CD14-positive monocyte (primary cell): Measurements from ENCODE around the gene LRRC73. TPM values are rescaled to one million over a fixed set of nuclear protein-coding genes. Genes with fewer than 3 reads are reported as not detected.

Experiments
- DNase-seq, 3 donors: peaks; one replicate each; pipeline ENCODE4 v3.0.0-alpha.2; 2011 to 2022
- H2AFZ ChIP-seq: 2 replicates; pipeline ENCODE4 v1.6.0; 2012; ENCODE audit warnings: mild to moderate bottlenecking, low read depth, low read length, inconsistent platforms; ENCODE audit not compliant: insufficient read depth, poor library complexity, severe bottlenecking
- H3K27ac ChIP-seq, 2 donors: 1 replicate in 1 of 2; 2 replicates in 1 of 2; pipeline ENCODE4 v1.5.1; 2012 to 2013; ENCODE audit warnings: low read length in 2 of 2, control low read depth in 1 of 2, inconsistent platforms in 1 of 2, low read depth in 1 of 2, mild to moderate bottlenecking in 1 of 2
- H3K27me3 ChIP-seq, 2 donors: one replicate each; pipeline versions ENCODE4 v1.6.0 to v1.6.1; 2011 to 2013; ENCODE audit warnings: low read length in 2 of 2; ENCODE audit not compliant: control insufficient read depth in 2 of 2, insufficient read depth in 2 of 2
- H3K36me3 ChIP-seq, 2 donors: replicated peaks in 1 of 2; 1 replicate in 1 of 2; 2 replicates in 1 of 2; pipeline versions ENCODE4 v1.5.1 to v1.6.1; 2012 to 2013; ENCODE audit warnings: low read length in 2 of 2, control low read depth in 1 of 2, inconsistent platforms in 1 of 2, mild to moderate bottlenecking in 1 of 2; ENCODE audit not compliant: insufficient read depth in 2 of 2, control insufficient read depth in 1 of 2
- H3K4me1 ChIP-seq, 2 donors: 1 replicate in 1 of 2; 2 replicates in 1 of 2; pipeline versions ENCODE4 v1.5.1 to v1.6.1; 2012 to 2013; ENCODE audit warnings: low read length in 2 of 2, control low read depth in 1 of 2, inconsistent platforms in 1 of 2, mild to moderate bottlenecking in 1 of 2, moderate library complexity in 1 of 2; ENCODE audit not compliant: insufficient read depth in 2 of 2, control insufficient read depth in 1 of 2
- H3K4me2 ChIP-seq: replicated peaks from 2 replicates; pipeline ENCODE3; 2012; ENCODE audit warnings: low read length, moderate library complexity, mild to moderate bottlenecking; ENCODE audit not compliant: poor library complexity, severe bottlenecking; ENCODE audit errors: extremely low read depth
- H3K4me3 ChIP-seq, 3 experiments: fragments of 200-600 bp in 1 of 3; sonication (generic) in 1 of 3; replicated peaks in 1 of 3; 1 replicate in 2 of 3; 2 replicates in 1 of 3; pipeline ENCODE4 v1.5.1; 2011 to 2013; ENCODE audit warnings: low read length in 3 of 3, mild to moderate bottlenecking in 3 of 3, control low read depth in 2 of 3, low read depth in 2 of 3, inconsistent platforms in 1 of 3, moderate library complexity in 1 of 3
- H3K79me2 ChIP-seq: 2 replicates; pipeline ENCODE4 v1.6.0; 2012; ENCODE audit warnings: mild to moderate bottlenecking, control low read depth, inconsistent platforms, low read length, moderate library complexity; ENCODE audit not compliant: insufficient read depth
- H3K9ac ChIP-seq: 2 replicates; pipeline ENCODE4 v1.6.0; 2017; ENCODE audit warnings: low read length, mild to moderate bottlenecking; ENCODE audit not compliant: insufficient read depth, poor library complexity, severe bottlenecking
- H3K9me3 ChIP-seq, 2 donors: replicated peaks in 1 of 2; 1 replicate in 1 of 2; 2 replicates in 1 of 2; pipeline versions ENCODE4 v1.5.1 to v1.6.1; 2012 to 2013; ENCODE audit warnings: low read length in 2 of 2, control low read depth in 1 of 2; ENCODE audit not compliant: control insufficient read depth in 1 of 2, insufficient read depth in 1 of 2
- H4K20me1 ChIP-seq: 2 replicates; pipeline ENCODE4 v1.6.0; 2012; ENCODE audit warnings: mild to moderate bottlenecking, low read length, control low read depth, moderate library complexity; ENCODE audit not compliant: insufficient read depth
- H3K27ac Mint-ChIP-seq, 7 donors: one replicate each; pipeline ENCODE4 v1.8.0; 2020; ENCODE audit warnings: mild to moderate bottlenecking in 7 of 7, mixed read lengths in 7 of 7, moderate library complexity in 6 of 7, inconsistent platforms in 2 of 7
- H3K27me3 Mint-ChIP-seq, 3 donors: one replicate each; pipeline ENCODE4 v1.8.0; 2021 to 2022; ENCODE audit warnings: low read depth in 3 of 3, mild to moderate bottlenecking in 3 of 3, mixed read lengths in 3 of 3, moderate library complexity in 3 of 3, inconsistent platforms in 1 of 3
- H3K36me3 Mint-ChIP-seq, 2 donors: one replicate each; pipeline ENCODE4 v1.8.0; 2020; ENCODE audit warnings: mixed read lengths in 2 of 2, inconsistent platforms in 1 of 2, mild to moderate bottlenecking in 1 of 2
- H3K4me1 Mint-ChIP-seq: one replicate; pipeline ENCODE4 v1.8.0; 2020; ENCODE audit warnings: mild to moderate bottlenecking, mixed read lengths
- H3K4me3 Mint-ChIP-seq, 2 donors: one replicate each; pipeline ENCODE4 v1.8.0; 2020; ENCODE audit warnings: mild to moderate bottlenecking in 2 of 2, mixed read lengths in 2 of 2, moderate library complexity in 1 of 2
- H3K9me3 Mint-ChIP-seq, 7 donors: one replicate each; pipeline ENCODE4 v1.8.0; 2020 to 2022; ENCODE audit warnings: mixed read lengths in 7 of 7, mild to moderate bottlenecking in 6 of 7, moderate library complexity in 6 of 7, inconsistent platforms in 2 of 7
- WGBS: methylation state at CpG from one replicate; pipeline ENCODE4 v1.1.5; 2013; ENCODE audit warnings: missing lambda C conversion rate; ENCODE audit not compliant: insufficient coverage; 5-methylcytosine and 5-hydroxymethylcytosine counted together
- intact Hi-C, 2 donors: fragments of 100-400 bp; cut with micrococcal nuclease; formaldehyde crosslinking; loops; one replicate each; pipeline versions ENCODE4 v1.15.0 to v1.15.1; 2023
- polyA plus RNA-seq, 3 donors: library from polyadenylated mRNA; depleted of rRNA in 1 of 3; unstranded in 2 of 3; stranded (reverse) in 1 of 3; fragments of 300-500 nt in 2 of 3; fragments of >200 nt in 1 of 3; fragmentation: Illumina TruSeq in 2 of 3; gene quantifications; 1 replicate in 2 of 3; 2 replicates in 1 of 3; pipeline ENCODE4 v1.2.3, GENCODE V29; 2012 to 2021
- TF ChIP-seq, protein P1 (sequence below): fragments of 200-600 bp; IDR thresholded peaks from one replicate; pipeline ENCODE4 v1.8.0; 2022; ENCODE audit warnings: antibody characterized with exemption, mild to moderate bottlenecking

LRRC73 gene
- polyA plus RNA-seq, 3 donors, result not detected

DNA sequence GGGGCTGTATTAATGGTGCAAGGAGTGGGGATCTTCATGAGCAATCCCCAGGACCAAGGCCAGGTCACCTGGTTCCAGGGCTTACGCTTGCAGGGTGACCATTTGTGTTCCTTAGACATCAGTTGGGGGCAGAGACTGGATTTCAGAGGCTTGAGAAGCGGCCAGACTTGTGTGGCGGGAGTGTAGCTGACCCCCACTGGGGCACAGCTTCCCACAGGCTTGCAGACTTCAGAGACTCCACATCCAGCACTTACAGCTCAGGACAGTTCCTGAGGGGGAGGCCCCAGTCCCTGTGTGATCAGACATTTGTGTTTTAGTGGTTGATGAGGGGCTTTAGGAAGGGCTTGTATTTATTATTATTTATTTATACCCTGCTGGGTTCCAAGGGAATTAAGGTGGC lies 17.5 kb downstream of the LRRC73 start:
- Mint-ChIP-seq H3K4me1 (peaks cover 8% of the 10 kb centered on the region), H3K27ac (peak overlapping the region in 2 of 7 donors; percentile 15 to 70), H3K9me3 (no peaks in the 10 kb centered on the region), H3K27me3 (peaks cover 0 to 4% (median 0%) of the 10 kb centered on the region in 3 donors), H3K36me3 (peaks cover 21 to 39% of the 10 kb centered on the region in 2 donors), H3K4me3 (no peak overlapping the region)
- H3K4me1 ChIP-seq, result no peaks in the 10 kb centered on the region
- H3K4me2 ChIP-seq, result no peak overlapping the region
- TF ChIP-seq, protein P1, sequence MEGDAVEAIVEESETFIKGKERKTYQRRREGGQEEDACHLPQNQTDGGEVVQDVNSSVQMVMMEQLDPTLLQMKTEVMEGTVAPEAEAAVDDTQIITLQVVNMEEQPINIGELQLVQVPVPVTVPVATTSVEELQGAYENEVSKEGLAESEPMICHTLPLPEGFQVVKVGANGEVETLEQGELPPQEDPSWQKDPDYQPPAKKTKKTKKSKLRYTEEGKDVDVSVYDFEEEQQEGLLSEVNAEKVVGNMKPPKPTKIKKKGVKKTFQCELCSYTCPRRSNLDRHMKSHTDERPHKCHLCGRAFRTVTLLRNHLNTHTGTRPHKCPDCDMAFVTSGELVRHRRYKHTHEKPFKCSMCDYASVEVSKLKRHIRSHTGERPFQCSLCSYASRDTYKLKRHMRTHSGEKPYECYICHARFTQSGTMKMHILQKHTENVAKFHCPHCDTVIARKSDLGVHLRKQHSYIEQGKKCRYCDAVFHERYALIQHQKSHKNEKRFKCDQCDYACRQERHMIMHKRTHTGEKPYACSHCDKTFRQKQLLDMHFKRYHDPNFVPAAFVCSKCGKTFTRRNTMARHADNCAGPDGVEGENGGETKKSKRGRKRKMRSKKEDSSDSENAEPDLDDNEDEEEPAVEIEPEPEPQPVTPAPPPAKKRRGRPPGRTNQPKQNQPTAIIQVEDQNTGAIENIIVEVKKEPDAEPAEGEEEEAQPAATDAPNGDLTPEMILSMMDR, result no peak
- H3K9me3 ChIP-seq, result no peaks in the 10 kb centered on the region
- H3K4me3 ChIP-seq, result no peak overlapping the region
- H3K9ac ChIP-seq, result no peak overlapping the region
- H3K27me3 ChIP-seq, result no peaks in the 10 kb centered on the region
- no peak for DNase-seq
- H3K36me3 ChIP-seq, result peaks cover 20 to 67% of the 10 kb centered on the region in 2 donors
- no peak overlapping the region for H2AFZ ChIP-seq
- WGBS, result 90% methylated on average over 2 of the region's 3 CpGs
- peaks cover 58% of the 10 kb centered on the region for H4K20me1 ChIP-seq
- no peaks in the 10 kb centered on the region for H3K79me2 ChIP-seq
- intact Hi-C loops, result no loop called here
- H3K27ac ChIP-seq, result no peak overlapping the region

DNA sequence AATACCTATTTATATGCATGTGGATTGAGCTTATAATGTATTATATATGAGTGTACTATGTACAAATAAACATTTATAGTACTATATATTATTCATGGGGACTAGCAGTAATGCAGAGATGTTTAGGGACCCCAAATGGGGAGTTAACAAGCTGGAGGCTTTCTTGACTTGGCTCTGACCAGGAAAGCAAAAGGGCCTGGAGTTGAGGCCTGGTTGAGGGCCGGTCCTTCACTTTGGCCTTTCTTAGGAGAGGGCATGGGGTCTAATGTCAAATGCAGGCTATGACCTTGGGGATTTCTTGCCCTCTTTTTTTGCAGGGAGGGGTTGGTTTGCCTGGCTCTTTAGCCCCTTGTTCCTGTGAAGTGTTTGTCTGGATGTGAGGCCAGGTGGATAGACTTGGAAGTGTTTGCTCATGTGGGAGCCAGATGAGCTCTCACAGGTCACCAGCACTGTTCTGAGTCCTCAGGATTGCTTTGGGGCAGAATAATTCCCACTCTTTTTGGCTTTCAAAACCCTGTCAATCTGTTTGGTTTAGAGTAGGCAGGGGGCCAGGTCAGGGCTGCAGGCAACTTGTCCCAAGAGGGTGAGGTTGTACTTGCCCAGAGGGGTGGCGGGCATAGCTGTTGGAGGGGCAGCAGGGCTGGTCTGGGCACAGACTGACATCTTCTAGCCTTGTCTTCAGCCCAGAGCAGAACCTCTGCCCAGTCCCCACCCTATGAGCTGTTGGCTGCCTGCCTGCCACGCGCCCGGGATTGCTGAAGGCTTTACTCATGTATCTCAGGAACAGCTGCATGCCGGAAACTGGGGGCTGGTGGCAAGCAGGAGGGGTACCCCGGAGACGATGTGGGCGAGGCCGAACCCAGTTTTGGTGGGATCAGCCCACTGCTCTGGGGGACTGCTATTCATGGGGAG lies 18.1 kb downstream of the LRRC73 start:
- Histone ChIP-seq H3K79me2 (no peaks in the 10 kb centered on the region), H2AFZ (no peak overlapping the region), H3K4me2 (no peak overlapping the region), H3K27me3 (no peaks in the 10 kb centered on the region), H3K9ac (no peak overlapping the region), H3K9me3 (no peaks in the 10 kb centered on the region), H3K36me3 (peaks cover 17 to 64% of the 10 kb centered on the region in 2 donors), H3K27ac (no peak overlapping the region), H4K20me1 (peaks cover 59% of the 10 kb centered on the region), H3K4me3 (no peak overlapping the region), H3K4me1 (no peaks in the 10 kb centered on the region)
- Mint-ChIP-seq H3K27ac (peak overlapping the region in 1 of 7 donors; percentile 50), H3K4me3 (no peak overlapping the region), H3K9me3 (no peaks in the 10 kb centered on the region), H3K4me1 (peaks cover 8% of the 10 kb centered on the region), H3K27me3 (peaks cover 0 to 4% (median 0%) of the 10 kb centered on the region in 3 donors), H3K36me3 (peaks cover 18 to 36% of the 10 kb centered on the region in 2 donors)
- 98% methylated on average over 10 of the region's 10 CpGs for WGBS
- TF ChIP-seq, protein P1, result no peak
- intact Hi-C loops, result no loop called here
- DNase-seq, result no peak
